IMR-90 (cell line): ENCODE data around the gene DCST2. TPM values are rescaled to one million over a fixed set of nuclear protein-coding genes. Genes with fewer than 3 reads are reported as not detected.

Source experiments
- ATAC-seq: fragments of 200-7000 bp; cut with Tn5 transposase; 2 replicates; pipeline ENCODE4 v1.9.1; 2020; ENCODE audit warnings: low read depth, mild to moderate bottlenecking, moderate library complexity
- BruUV-seq: library from RNA; stranded (reverse); fragments of 400-500 nt; replicated peaks from 2 replicates; lab custom pipeline; 2021; lab: Mats Ljungman, UMichigan
- CTCF ChIA-PET: fragments of 300-600 bp; formaldehyde crosslinking; extraction: SDS; loops from one replicate; lab custom pipeline; 2021; ENCODE audit warnings: antibody characterized with exemption; lab: Yijun Ruan, JAX
- POLR2A ChIA-PET: fragments of 300-600 bp; sonication (Branson Sonifier 250); formaldehyde crosslinking; loops from one replicate; lab custom pipeline; 2022; ENCODE audit warnings: antibody characterized with exemption; ENCODE audit not compliant: unreplicated experiment; lab: Charles Lee
- DNase-seq: peaks from one replicate; pipeline ENCODE4 v3.0.0; 2013
- H2AFZ ChIP-seq: replicated peaks from 2 replicates; pipeline ENCODE3; 2013; ENCODE audit warnings: low read length, mild to moderate bottlenecking; ENCODE audit not compliant: poor library complexity
- H2AK5ac ChIP-seq: 2 replicates; pipeline ENCODE4 v1.6.1; 2013; ENCODE audit warnings: low read depth, low read length, inconsistent platforms
- H2AK9ac ChIP-seq: replicated peaks from 2 replicates; pipeline ENCODE3; 2013; ENCODE audit warnings: mild to moderate bottlenecking, low read depth, low read length, moderate library complexity; ENCODE audit not compliant: poor library complexity
- H2BK120ac ChIP-seq: 2 replicates; pipeline ENCODE4 v1.6.1; 2013; ENCODE audit warnings: low read depth, low read length, inconsistent platforms
- H2BK15ac ChIP-seq: 3 replicates; pipeline ENCODE4 v1.6.1; 2013; ENCODE audit warnings: low read depth, low read length, inconsistent platforms
- H2BK20ac ChIP-seq: 2 replicates; pipeline ENCODE4 v1.6.1; 2013; ENCODE audit warnings: low read depth, mild to moderate bottlenecking, inconsistent platforms, low read length, moderate library complexity
- H2BK5ac ChIP-seq: 2 replicates; pipeline ENCODE4 v1.6.1; 2013; ENCODE audit warnings: mild to moderate bottlenecking, low read depth, low read length, inconsistent platforms; ENCODE audit not compliant: poor library complexity, severe bottlenecking
- H3K14ac ChIP-seq: replicated peaks from 2 replicates; pipeline ENCODE4 v1.6.1; 2013; ENCODE audit warnings: low read depth, low read length, inconsistent platforms
- H3K18ac ChIP-seq: 2 replicates; pipeline ENCODE4 v1.6.1; 2013; ENCODE audit warnings: low read depth, low read length, control low read depth
- H3K23ac ChIP-seq: 2 replicates; pipeline ENCODE4 v1.6.1; 2013; ENCODE audit warnings: low read depth, low read length, inconsistent platforms
- H3K27ac ChIP-seq: 2 replicates; pipeline ENCODE4 v1.5.1; 2013; ENCODE audit warnings: mild to moderate bottlenecking, control low read depth, low read length; ENCODE audit not compliant: insufficient read depth
- H3K27me3 ChIP-seq: 2 replicates; pipeline ENCODE4 v1.6.1; 2013; ENCODE audit warnings: low read length; ENCODE audit not compliant: control insufficient read depth, insufficient read depth
- H3K36me3 ChIP-seq: 2 replicates; pipeline ENCODE4 v1.6.1; 2013; ENCODE audit warnings: low read length, mixed read lengths; ENCODE audit not compliant: control insufficient read depth, insufficient read depth
- H3K4ac ChIP-seq: 2 replicates; pipeline ENCODE4 v1.6.1; 2013; ENCODE audit warnings: low read depth, low read length, inconsistent platforms
- H3K4me1 ChIP-seq: 2 replicates; pipeline ENCODE4 v1.6.1; 2013; ENCODE audit warnings: low read length, mixed read lengths; ENCODE audit not compliant: control insufficient read depth, insufficient read depth
- H3K4me2 ChIP-seq: 2 replicates; pipeline ENCODE4 v1.6.1; 2013; ENCODE audit warnings: low read depth, mild to moderate bottlenecking, control low read depth, low read length, moderate library complexity
- H3K4me3 ChIP-seq: 2 replicates; pipeline ENCODE4 v1.5.1; 2013; ENCODE audit warnings: low read depth, mild to moderate bottlenecking, control low read depth, low read length, moderate library complexity; ENCODE audit not compliant: insufficient read depth
- H3K56ac ChIP-seq: 2 replicates; pipeline ENCODE4 v1.6.1; 2013; ENCODE audit warnings: low read length, inconsistent platforms; ENCODE audit not compliant: insufficient read depth; ENCODE audit errors: extremely low read depth
- H3K79me1 ChIP-seq, 2 experiments: 2 replicates each; pipeline ENCODE4 v1.6.1; 2013; ENCODE audit warnings: low read length in 2 of 2, inconsistent platforms in 1 of 2, low read depth in 1 of 2
- H3K9ac ChIP-seq: 2 replicates; pipeline ENCODE4 v1.6.1; 2013; ENCODE audit warnings: low read depth, low read length, control low read depth
- H3K9me1 ChIP-seq: 2 replicates; pipeline ENCODE4 v1.6.1; 2013; ENCODE audit warnings: low read length, inconsistent platforms; ENCODE audit not compliant: insufficient read depth
- H3K9me3 ChIP-seq: 2 replicates; pipeline ENCODE4 v1.6.1; 2013; ENCODE audit warnings: low read length; ENCODE audit not compliant: control insufficient read depth, insufficient read depth
- H4K20me1 ChIP-seq: 2 replicates; pipeline ENCODE4 v1.6.1; 2013; ENCODE audit warnings: low read length, inconsistent platforms; ENCODE audit not compliant: insufficient read depth
- H4K5ac ChIP-seq: 2 replicates; pipeline ENCODE4 v1.6.1; 2013; ENCODE audit warnings: mild to moderate bottlenecking, low read depth, low read length, control low read depth
- H4K8ac ChIP-seq, 2 experiments: 2 replicates each; pipeline ENCODE4 v1.6.1; 2013; ENCODE audit warnings: low read depth in 2 of 2, low read length in 2 of 2, control low read depth in 1 of 2, inconsistent platforms in 1 of 2
- H4K91ac ChIP-seq: 2 replicates; pipeline ENCODE4 v1.6.1; 2013; ENCODE audit warnings: low read depth, low read length, inconsistent platforms; ENCODE audit not compliant: insufficient read depth
- POLR2A ChIP-seq: IDR thresholded peaks from 2 replicates; pipeline ENCODE4 v1.6.1; 2012; ENCODE audit warnings: mild to moderate bottlenecking, low read depth, low read length
- RAD21 ChIP-seq: IDR thresholded peaks from 2 replicates; pipeline ENCODE4 v1.6.1; 2012; ENCODE audit warnings: low read length, improper control_type of control experiment
- RCOR1 ChIP-seq: IDR thresholded peaks from 2 replicates; pipeline ENCODE4 v1.6.1; 2012; ENCODE audit warnings: mild to moderate bottlenecking, low read length, improper control_type of control experiment; ENCODE audit not compliant: insufficient replicate concordance
- WGBS, 2 experiments: methylation state at CpG; one replicate each; pipeline versions ENCODE4 v1.1.5 to v1.1.7; 2013; ENCODE audit warnings: missing lambda C conversion rate in 2 of 2; ENCODE audit not compliant: insufficient read length in 1 of 2; ENCODE audit errors: extremely low coverage in 2 of 2; 5-methylcytosine and 5-hydroxymethylcytosine counted together
- dilution Hi-C: fragments of 300-500 bp; cut with HindIII; formaldehyde crosslinking; loops from one replicate; pipeline ENCODE4 v1.14.3; 2018; ENCODE audit warnings: low sequenced_read_pairs; ENCODE audit not compliant: unreplicated experiment
- in situ Hi-C: fragments of 300-500 bp; cut with MboI; formaldehyde crosslinking; loops from 3 replicates; pipeline ENCODE4 v1.14.3; 2019; ENCODE audit warnings: low sequenced_read_pairs, inconsistent platforms, mixed read lengths
- intact Hi-C: fragments of 100-400 bp; cut with micrococcal nuclease; formaldehyde crosslinking; loops from 2 replicates; pipeline ENCODE4 v1.10.0; 2022
- polyA plus RNA-seq, 3 experiments: library from polyadenylated mRNA; depleted of rRNA; stranded (reverse); fragments of >200 nt; gene quantifications; 2 replicates each; pipeline ENCODE4 v1.2.3, GENCODE V29; 2012; ENCODE audit warnings: low replicate concordance in 1 of 3
- total RNA-seq: library from RNA; depleted of rRNA; stranded (reverse); fragments of >200 nt; gene quantifications from 2 replicates; pipeline ENCODE4 v1.2.3, GENCODE V29; 2012

Gene DCST2
- total and polyA plus RNA-seq, 2 of the 4 experiments (the other 2 are of a cell fraction): 0.14 TPM; not detected in 1

- BruUV-seq: no TSS peak
- no peak overlapping the region for H3K18ac ChIP-seq
- no peaks in the 10 kb centered on the region for H3K9me3 ChIP-seq
- peaks cover 11% of the 10 kb centered on the region for H3K36me3 ChIP-seq
- WGBS, 2 experiments: no CpG with 5 or more reads among the region's 11 CpGs
- no peak overlapping the region for H2BK15ac ChIP-seq
- no peak overlapping the region for H2AFZ ChIP-seq
- H2AK5ac ChIP-seq: no peak overlapping the region
- no peak overlapping the region for H4K8ac ChIP-seq
- H3K9me1 ChIP-seq: peaks cover 5% of the 10 kb centered on the region; the same call in 1 of the 2 replicates
- no peak overlapping the region for H3K4ac ChIP-seq
- H3K9ac ChIP-seq: no peak overlapping the region
- CTCF ChIA-PET: no interaction called here
- H2BK5ac ChIP-seq: no peak overlapping the region
- no peak overlapping the region for H3K23ac ChIP-seq
- in situ Hi-C loops (no loop called here), intact Hi-C loops (no loop called here), dilution Hi-C loops (no loop called here)
- H3K4me1 ChIP-seq: peaks cover 5% of the 10 kb centered on the region
- H4K20me1 ChIP-seq: peaks cover 19% of the 10 kb centered on the region
- no peak overlapping the region for H2BK20ac ChIP-seq
- ATAC-seq: no peak
- H4K5ac ChIP-seq: no peak overlapping the region
- H3K14ac ChIP-seq: no peak overlapping the region
- H3K27me3 ChIP-seq: no peaks in the 10 kb centered on the region
- TF ChIP-seq RCOR1 (no peak), RAD21 (no peak), POLR2A (no peak)
- peaks cover 0 to 45% of the 10 kb centered on the region in 2 experiments; a peak in 3 of 4 replicates for H3K79me1 ChIP-seq
- H3K56ac ChIP-seq: no peak overlapping the region
- H3K4me2 ChIP-seq: no peak overlapping the region
- no peak overlapping the region for H3K4me3 ChIP-seq
- POLR2A ChIA-PET: no interaction called here
- no peak overlapping the region for H3K27ac ChIP-seq
- no peak overlapping the region for H2AK9ac ChIP-seq
- no peak for DNase-seq
- H2BK120ac ChIP-seq: no peak overlapping the region
- H4K91ac ChIP-seq: no peak overlapping the region
Measured at GRCh38 chr1:155010211-155010918, 23.2 kb downstream of the DCST2 start.
